OCI-LY1 (cell line): ENCODE data around the gene DTNB.

Experiments
- H2AFZ ChIP-seq: fragments of 200-600 bp; sonication (generic), shearing (Covaris generic); 2 replicates; pipeline ENCODE4 v1.6.0; 2014; ENCODE audit warnings: antibody characterized with exemption, mild to moderate bottlenecking, low read length
- H3F3A ChIP-seq: fragments of 200-600 bp; sonication (generic), shearing (Covaris generic); 2 replicates; pipeline ENCODE4 v1.6.0; 2014; ENCODE audit warnings: mild to moderate bottlenecking, antibody characterized with exemption, low read length, moderate library complexity; ENCODE audit not compliant: insufficient read depth
- H3K27ac ChIP-seq: fragments of 200-600 bp; sonication (generic); 2 replicates; pipeline ENCODE4 v1.5.1; 2014; ENCODE audit warnings: low read length, mixed run types, mild to moderate bottlenecking, low read depth; ENCODE audit not compliant: poor library complexity, severe bottlenecking
- H3K27me3 ChIP-seq: fragments of 200-600 bp; sonication (generic); 2 replicates; pipeline ENCODE4 v1.6.0; 2014; ENCODE audit warnings: antibody characterized with exemption, mild to moderate bottlenecking, low read length, moderate library complexity; ENCODE audit not compliant: insufficient read depth
- H3K36me3 ChIP-seq: fragments of 200-600 bp; sonication (generic); 2 replicates; pipeline ENCODE4 v1.6.1; 2014; ENCODE audit warnings: mild to moderate bottlenecking, antibody characterized with exemption, low read length, moderate library complexity, mixed read lengths; ENCODE audit not compliant: insufficient read depth
- H3K4me1 ChIP-seq: fragments of 200-600 bp; sonication (generic); 2 replicates; pipeline ENCODE4 v1.5.1; 2014; ENCODE audit warnings: mild to moderate bottlenecking, low read length, moderate library complexity; ENCODE audit not compliant: insufficient read depth, severe bottlenecking
- H3K4me2 ChIP-seq: fragments of 200-600 bp; sonication (generic), shearing (Covaris generic); 2 replicates; pipeline ENCODE4 v1.6.1; 2014; ENCODE audit warnings: low read length
- H3K4me3 ChIP-seq: fragments of 200-600 bp; sonication (generic); 2 replicates; pipeline ENCODE4 v1.5.1; 2014; ENCODE audit warnings: low read length, low read depth, mild to moderate bottlenecking, mixed read lengths; ENCODE audit not compliant: poor library complexity, severe bottlenecking
- H3K79me2 ChIP-seq: fragments of 200-600 bp; shearing (Covaris generic); 2 replicates; pipeline ENCODE4 v1.6.1; 2016; ENCODE audit warnings: mixed run types, low read length, mixed read lengths; ENCODE audit not compliant: insufficient read depth
- H3K9ac ChIP-seq: fragments of 200-600 bp; sonication (generic), shearing (Covaris generic); 2 replicates; pipeline ENCODE4 v1.6.1; 2014; ENCODE audit warnings: mild to moderate bottlenecking, low read length, mixed read lengths
- H3K9me2 ChIP-seq: fragments of 200-600 bp; sonication (generic), shearing (Covaris generic); 2 replicates; pipeline ENCODE4 v1.6.1; 2014; ENCODE audit warnings: low read depth, mild to moderate bottlenecking, low read length, mixed read lengths
- H3K9me3 ChIP-seq: fragments of 200-600 bp; shearing (Covaris generic); 2 replicates; pipeline ENCODE4 v1.6.1; 2014; ENCODE audit warnings: low read length, mixed read lengths
- H4K20me1 ChIP-seq: fragments of 200-600 bp; sonication (generic), shearing (Covaris generic); 2 replicates; pipeline ENCODE4 v1.6.0; 2016; ENCODE audit warnings: mild to moderate bottlenecking, low read length; ENCODE audit not compliant: insufficient read depth
- EZH2 ChIP-seq: fragments of 200-600 bp; sonication (generic), shearing (Covaris generic); IDR thresholded peaks from 2 replicates; pipeline ENCODE4 v1.8.0; 2017; ENCODE audit warnings: borderline replicate concordance, mixed run types, mild to moderate bottlenecking, antibody characterized with exemption, low read length, moderate library complexity, mixed read lengths
- TF ChIP-seq, protein P1 (sequence below): fragments of 200-600 bp; sonication (generic), shearing (Covaris generic); IDR thresholded peaks from 2 replicates; pipeline ENCODE4 v1.5.1; 2017; ENCODE audit warnings: mild to moderate bottlenecking, antibody characterized with exemption, low read length, moderate library complexity, mixed read lengths

DTNB gene

DNA sequence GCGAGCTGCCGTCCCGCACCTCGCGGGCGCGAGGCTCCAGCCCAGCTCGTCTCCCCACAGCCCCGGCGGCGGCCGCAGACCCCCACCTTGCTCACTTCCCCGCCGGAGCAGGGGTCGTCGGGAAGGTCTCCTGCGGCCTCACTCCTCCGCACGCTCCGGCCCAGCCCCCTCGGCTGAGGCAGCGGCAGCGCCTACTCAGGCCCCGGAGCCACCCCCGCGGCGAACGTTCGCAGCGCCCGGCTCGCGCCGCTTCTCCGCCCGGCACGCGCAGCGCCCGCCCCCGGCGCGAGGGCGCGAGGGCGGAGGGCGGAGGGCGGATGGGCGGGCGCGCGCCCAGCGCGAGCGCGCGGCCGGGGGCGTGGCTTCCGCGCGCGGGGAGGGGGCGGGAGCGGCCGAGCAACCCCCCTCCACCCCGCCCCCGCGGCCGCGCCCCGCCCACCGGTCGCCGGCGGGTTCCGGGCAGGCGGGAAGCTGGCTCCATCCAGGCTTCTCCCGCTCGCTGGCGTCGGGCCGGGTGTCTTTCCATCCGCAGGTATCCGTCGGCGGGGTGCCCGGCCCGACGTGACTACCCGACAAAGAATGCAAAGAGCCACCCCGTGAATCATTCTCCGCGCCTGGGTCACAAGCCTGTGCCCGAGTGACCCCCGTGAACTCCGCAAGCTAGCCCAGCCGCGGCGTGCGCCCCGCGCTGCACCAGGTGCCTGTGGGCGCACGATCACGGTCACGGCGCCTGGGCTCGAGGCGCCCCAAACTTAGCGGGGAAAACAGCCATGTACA is at the start of gene DTNB:
Gene DTNB, minus strand, starts transcription at position 278 of the 777 bp plus-strand sequence. CDS start 20,917 bp downstream, outside the sequence.
- Histone ChIP-seq H3F3A (no peaks in the 10 kb centered on the region), H3K9me2 (no peaks in the 10 kb centered on the region), H4K20me1 (no peaks in the 10 kb centered on the region), H3K4me3 (peak within 1 kb of the TSS; percentile 75), H2AFZ (peak within 1 kb of the TSS; percentile 83; the same call in 1 of the 2 replicates), H3K27me3 (0 out of 2 replicates have a peak, but pooled peaks cover 4% of the 10 kb centered on the region), H3K4me1 (peaks cover 14% of the 10 kb centered on the region), H3K9me3 (no peaks in the 10 kb centered on the region), H3K27ac (no peak within 1 kb of the TSS), H3K36me3 (no peaks in the 10 kb centered on the region), H3K79me2 (no peaks in the 10 kb centered on the region), H3K4me2 (peak within 1 kb of the TSS; percentile 91), H3K9ac (peak within 1 kb of the TSS; percentile 75)
- TF ChIP-seq, protein P1, sequence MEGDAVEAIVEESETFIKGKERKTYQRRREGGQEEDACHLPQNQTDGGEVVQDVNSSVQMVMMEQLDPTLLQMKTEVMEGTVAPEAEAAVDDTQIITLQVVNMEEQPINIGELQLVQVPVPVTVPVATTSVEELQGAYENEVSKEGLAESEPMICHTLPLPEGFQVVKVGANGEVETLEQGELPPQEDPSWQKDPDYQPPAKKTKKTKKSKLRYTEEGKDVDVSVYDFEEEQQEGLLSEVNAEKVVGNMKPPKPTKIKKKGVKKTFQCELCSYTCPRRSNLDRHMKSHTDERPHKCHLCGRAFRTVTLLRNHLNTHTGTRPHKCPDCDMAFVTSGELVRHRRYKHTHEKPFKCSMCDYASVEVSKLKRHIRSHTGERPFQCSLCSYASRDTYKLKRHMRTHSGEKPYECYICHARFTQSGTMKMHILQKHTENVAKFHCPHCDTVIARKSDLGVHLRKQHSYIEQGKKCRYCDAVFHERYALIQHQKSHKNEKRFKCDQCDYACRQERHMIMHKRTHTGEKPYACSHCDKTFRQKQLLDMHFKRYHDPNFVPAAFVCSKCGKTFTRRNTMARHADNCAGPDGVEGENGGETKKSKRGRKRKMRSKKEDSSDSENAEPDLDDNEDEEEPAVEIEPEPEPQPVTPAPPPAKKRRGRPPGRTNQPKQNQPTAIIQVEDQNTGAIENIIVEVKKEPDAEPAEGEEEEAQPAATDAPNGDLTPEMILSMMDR = no peak
- no peak for TF ChIP-seq EZH2

GRCh38 chr2:25722224-25722623 is 48.8 kb upstream of the DTNB start:
- TF ChIP-seq, protein P1 = no peak

DNA sequence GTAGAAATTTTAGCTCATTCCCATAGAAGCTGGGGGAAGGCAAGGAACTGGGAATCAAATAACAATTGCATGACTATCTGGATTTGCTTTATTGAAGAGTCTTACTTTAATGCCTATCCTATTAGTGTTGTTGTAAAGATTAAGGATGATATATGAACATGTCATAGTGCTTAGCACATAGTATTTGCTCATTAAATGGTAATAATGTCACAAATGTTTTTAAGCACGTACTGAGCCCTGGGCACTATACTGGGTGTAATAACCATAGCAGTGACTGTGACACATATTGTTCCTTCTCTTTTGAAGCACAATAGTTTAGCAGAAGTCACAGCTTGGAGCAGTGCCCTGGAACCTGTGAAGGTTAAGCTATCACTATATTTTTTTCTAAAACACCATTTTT is 47.2 kb upstream of the DTNB start:
- H3K79me2 ChIP-seq = no peaks in the 10 kb centered on the region
- no peak overlapping the region for H2AFZ ChIP-seq
- no peak overlapping the region for H3K9ac ChIP-seq
- TF ChIP-seq EZH2 = no peak
- TF ChIP-seq, protein P1 = no peak
- no peaks in the 10 kb centered on the region for H4K20me1 ChIP-seq
- no peaks in the 10 kb centered on the region for H3K27me3 ChIP-seq
- no peaks in the 10 kb centered on the region for H3K4me1 ChIP-seq
- H3K4me2 ChIP-seq = no peak overlapping the region
- H3K36me3 ChIP-seq = no peaks in the 10 kb centered on the region
- no peaks in the 10 kb centered on the region for H3K9me2 ChIP-seq
- H3K27ac ChIP-seq = no peak overlapping the region
- H3K9me3 ChIP-seq = no peaks in the 10 kb centered on the region
- H3F3A ChIP-seq = no peaks in the 10 kb centered on the region
- no peak overlapping the region for H3K4me3 ChIP-seq

More at GRCh38 chr2:25722224-25722623, 48.8 kb upstream of the DTNB start:
- no peaks in the 10 kb centered on the region for H3K9me2 ChIP-seq
- no peaks in the 10 kb centered on the region for H3K36me3 ChIP-seq
- H4K20me1 ChIP-seq = no peaks in the 10 kb centered on the region
- H3K27me3 ChIP-seq = no peaks in the 10 kb centered on the region
- no peak overlapping the region for H3K4me2 ChIP-seq
- H3K9ac ChIP-seq = no peak overlapping the region
- H3K9me3 ChIP-seq = no peaks in the 10 kb centered on the region
- no peaks in the 10 kb centered on the region for H3F3A ChIP-seq
- H3K27ac ChIP-seq = no peak overlapping the region
- no peaks in the 10 kb centered on the region for H3K79me2 ChIP-seq
- no peak overlapping the region for H2AFZ ChIP-seq
- H3K4me1 ChIP-seq = no peaks in the 10 kb centered on the region
- no peak overlapping the region for H3K4me3 ChIP-seq
